ENCODE data around the gene DDX11.
"Not testable (repeated sequence)": the region's sequence is repeated elsewhere in the genome, so short reads cannot be mapped to it uniquely, and the experiment has no call there.

Gene DDX11

GRCh38 chr12:31100503-31101208 is 27.0 kb downstream of the DDX11 start:
- DNase-seq = not testable (repeated sequence)

- not testable (repeated sequence) for DNase-seq
Observed at GRCh38 chr12:31102125-31102524, 28.5 kb downstream of the DDX11 start.

- not testable (repeated sequence) for DNase-seq
Observed at GRCh38 chr12:31102596-31102995, 28.9 kb downstream of the DDX11 start.

- not testable (repeated sequence) for DNase-seq
Observed at GRCh38 chr12:31103561-31103975, 29.9 kb downstream of the DDX11 start.

- not testable (repeated sequence) for DNase-seq
Observed at GRCh38 chr12:31104220-31104619, 30.6 kb downstream of the DDX11 start.

GRCh38 chr12:31104773-31105172 is 31.1 kb downstream of the DDX11 start:
- not testable (repeated sequence) for DNase-seq

GRCh38 chr12:31105668-31106067 is 32.0 kb downstream of the DDX11 start:
- no peak for DNase-seq

- DNase-seq = no peak
Observed at GRCh38 chr12:31106101-31106803, 32.6 kb downstream of the DDX11 start.

GRCh38 chr12:31109773-31110172 is 36.1 kb downstream of the DDX11 start:
- not testable (repeated sequence) for DNase-seq

GRCh38 chr12:31110263-31110662 is 36.6 kb downstream of the DDX11 start:
- DNase-seq = not testable (repeated sequence)

GRCh38 chr12:31115092-31115601 is 41.5 kb downstream of the DDX11 start:
- DNase-seq = not testable (repeated sequence)

- not testable (repeated sequence) for DNase-seq
Observed at GRCh38 chr12:31116846-31117202, 43.2 kb downstream of the DDX11 start.

GRCh38 chr12:31117203-31118011 is 43.7 kb downstream of the DDX11 start:
- peak; percentile 81 for DNase-seq

GRCh38 chr12:31118347-31119191 is 44.9 kb downstream of the DDX11 start:
- peak; percentile 72 for DNase-seq

- no peak for DNase-seq
Observed at GRCh38 chr12:31119192-31119802, 45.6 kb downstream of the DDX11 start.

GRCh38 chr12:31119803-31120211 is 46.1 kb downstream of the DDX11 start:
- DNase-seq = no peak

- DNase-seq = no peak
Observed at GRCh38 chr12:31120392-31121008, 46.8 kb downstream of the DDX11 start.

GRCh38 chr12:31121022-31121728 is 47.5 kb downstream of the DDX11 start:
- DNase-seq = not testable (repeated sequence)

GRCh38 chr12:31122481-31122880 is 48.8 kb downstream of the DDX11 start:
- DNase-seq = no peak

GRCh38 chr12:31124158-31124557 is 50.5 kb downstream of the DDX11 start:
- DNase-seq = not testable (repeated sequence)

GRCh38 chr12:31125171-31125570 is 51.5 kb downstream of the DDX11 start:
- DNase-seq = not testable (repeated sequence)
